CD4-positive, alpha-beta T cell treated with Interleukin-1 beta for 1 hour (primary cell): ENCODE results near the gene SLC26A5.

Source experiments
- DNase-seq, 2 donors: peaks; one replicate each; pipeline ENCODE4 v3.0.0-alpha.2; 2020 to 2022

Gene SLC26A5

DNA sequence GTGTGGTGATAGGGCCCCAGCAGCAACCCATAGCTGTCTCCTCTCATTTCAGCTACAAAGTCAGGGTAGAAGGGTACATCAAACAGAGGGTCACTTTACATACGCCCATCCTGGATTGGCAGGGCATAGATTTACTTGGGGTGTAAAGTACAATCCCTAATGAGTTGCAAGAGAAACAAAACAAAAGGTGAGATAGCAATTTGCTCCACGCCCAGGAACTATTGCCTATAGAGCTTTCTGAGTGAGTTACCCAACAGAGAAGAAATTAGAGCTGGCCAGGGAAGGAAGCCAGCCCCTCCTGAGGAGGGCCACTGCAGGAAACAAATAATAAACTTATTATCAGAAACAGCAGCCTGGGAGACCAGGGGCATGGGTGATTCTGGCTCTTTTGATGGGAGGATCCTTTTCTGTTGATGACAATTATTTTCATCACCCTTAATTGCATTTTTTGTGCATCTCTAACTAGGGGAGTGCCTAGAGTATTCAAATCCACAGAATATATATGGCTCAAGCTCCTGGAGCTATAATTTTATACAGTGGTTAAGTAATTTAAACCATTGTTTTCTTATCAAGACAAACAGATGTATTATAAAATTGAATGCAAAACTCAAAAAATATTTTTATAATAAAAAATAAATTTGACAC is 47.4 kb downstream of the SLC26A5 start:
- no peak for DNase-seq

- no peak for DNase-seq
Observed at GRCh38 chr7:103396471-103396870, 49.5 kb downstream of the SLC26A5 start.

DNA sequence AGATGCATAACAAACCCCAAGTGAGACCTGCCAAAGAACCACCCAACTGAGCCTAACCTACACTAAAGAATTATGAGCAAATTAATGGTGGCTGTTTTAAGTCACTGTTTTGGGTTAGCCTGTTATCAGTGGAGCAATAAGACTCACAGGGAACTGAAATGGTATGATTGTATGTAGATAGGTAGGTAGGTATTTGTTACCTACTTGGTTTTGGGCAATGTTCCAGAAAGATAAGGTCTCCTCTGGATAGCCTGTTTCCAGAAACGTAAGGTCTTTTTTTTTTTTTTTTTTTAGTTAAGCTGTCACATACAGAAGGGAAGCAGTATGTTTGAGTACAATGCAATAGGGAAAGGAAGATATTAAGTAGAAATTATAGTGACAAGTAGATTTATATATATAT is 50.9 kb downstream of the SLC26A5 start:
- DNase-seq: no peak

DNA sequence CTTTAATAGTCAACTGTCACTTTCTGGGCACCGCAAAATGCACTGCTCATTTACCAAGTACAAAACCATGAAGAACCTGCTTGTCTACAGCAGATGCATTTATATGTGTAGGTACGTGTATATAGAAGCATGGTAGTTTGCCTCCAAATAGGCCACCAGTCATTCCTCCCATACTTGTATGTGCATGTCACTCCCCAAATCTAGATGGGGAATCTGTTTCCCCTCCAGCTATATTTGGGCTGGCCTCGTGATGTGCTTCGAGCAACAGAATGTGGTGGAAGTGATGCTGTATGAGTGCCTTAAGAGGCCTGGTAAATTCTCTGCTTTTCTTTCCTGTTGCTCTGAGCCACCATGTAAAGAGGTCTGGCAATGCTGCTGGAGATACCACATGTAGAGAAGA is 51.4 kb downstream of the SLC26A5 start:
- no peak for DNase-seq

GRCh38 chr7:103391976-103392375 is 54.0 kb downstream of the SLC26A5 start:
- DNase-seq: no peak

- DNase-seq: no peak
Observed at GRCh38 chr7:103391150-103391549, 54.9 kb downstream of the SLC26A5 start.

DNA sequence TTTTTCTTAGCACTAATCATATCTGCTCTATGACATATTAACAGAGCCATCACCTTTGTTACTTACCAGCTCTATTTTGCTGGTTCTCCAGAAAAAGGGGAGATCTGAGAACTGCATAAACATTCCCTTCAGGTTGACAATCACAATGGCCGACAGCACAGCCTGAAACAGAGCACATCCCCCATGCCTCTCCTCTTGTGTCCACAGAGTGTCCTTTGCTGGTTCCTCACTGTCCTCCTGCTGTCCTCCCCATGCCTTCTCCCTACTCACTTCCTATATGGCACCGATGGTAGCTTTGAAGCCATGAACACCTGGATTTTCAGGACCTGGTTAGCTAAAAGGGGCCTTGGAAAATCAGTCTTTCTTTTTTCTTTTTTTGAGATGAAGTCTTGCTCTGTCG is 56.7 kb downstream of the SLC26A5 start:
- DNase-seq: no peak

DNA sequence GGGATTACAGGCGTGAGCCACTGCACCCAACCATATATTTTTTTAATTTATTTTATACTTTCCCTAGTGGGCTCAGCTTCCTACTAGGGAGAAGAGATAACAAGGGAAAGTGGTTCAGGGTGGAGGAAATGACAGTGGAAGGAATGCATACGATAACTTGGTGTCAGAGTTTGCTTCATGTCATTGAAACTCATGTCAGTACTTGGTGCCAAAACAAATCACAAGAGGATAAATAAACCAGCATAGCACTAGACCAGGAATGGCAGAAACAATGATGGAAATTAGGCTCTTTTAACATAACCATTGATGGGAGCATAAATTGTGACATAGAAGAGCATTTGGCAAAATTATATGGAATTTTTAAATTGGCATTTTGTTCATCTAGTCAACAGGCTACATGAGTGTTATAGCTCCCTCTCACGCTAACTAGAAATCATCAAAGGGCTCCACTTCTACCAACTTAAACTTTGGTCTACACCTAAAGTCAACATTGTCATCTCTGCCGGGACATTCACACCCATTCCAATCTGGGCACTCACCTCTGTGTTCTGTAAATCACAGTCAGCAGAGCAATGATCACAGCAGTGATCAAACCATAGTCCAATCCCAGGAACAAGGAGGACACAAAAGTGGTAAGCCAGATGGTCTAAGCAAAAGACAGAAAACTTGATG is 57.4 kb downstream of the SLC26A5 start:
- DNase-seq: no peak

DNA sequence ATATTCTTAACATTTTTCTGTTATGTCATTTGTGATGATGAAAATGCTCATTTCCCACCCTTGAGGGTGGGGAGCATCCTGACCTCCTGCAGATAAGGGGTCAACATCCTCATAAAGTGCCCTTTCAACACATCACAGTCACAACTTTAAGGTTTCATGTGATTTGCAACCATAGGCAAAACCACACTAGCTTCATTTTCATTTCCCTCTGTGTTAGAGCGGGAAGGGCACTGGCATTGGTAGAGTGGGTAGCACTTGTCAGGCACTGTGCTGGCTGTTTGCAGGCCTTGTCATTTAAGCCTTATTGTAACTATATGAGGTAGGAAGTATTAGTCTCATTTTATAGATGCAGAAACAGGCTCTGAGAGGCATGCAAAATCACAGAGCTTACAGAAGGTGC is 58.8 kb downstream of the SLC26A5 start:
- no peak for DNase-seq

DNA sequence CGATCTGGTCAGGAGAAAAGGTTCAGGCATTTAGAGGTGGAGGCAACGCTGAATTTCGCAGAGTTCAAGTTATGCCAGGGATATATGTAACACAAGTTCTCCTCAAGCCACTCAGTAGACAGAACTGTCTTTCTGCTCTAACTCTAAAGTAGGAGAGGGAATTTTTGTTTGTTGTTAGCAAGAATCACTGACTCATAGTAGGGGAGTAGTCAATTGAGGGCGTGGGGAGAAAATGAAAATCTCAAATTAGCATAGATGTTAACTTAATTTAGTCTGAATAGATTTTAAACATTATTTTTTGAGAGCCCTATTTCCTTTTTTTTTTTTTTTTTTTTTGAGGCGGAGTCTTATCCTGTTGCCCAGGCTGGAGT is 64.0 kb downstream of the SLC26A5 start:
- DNase-seq: no peak

DNA sequence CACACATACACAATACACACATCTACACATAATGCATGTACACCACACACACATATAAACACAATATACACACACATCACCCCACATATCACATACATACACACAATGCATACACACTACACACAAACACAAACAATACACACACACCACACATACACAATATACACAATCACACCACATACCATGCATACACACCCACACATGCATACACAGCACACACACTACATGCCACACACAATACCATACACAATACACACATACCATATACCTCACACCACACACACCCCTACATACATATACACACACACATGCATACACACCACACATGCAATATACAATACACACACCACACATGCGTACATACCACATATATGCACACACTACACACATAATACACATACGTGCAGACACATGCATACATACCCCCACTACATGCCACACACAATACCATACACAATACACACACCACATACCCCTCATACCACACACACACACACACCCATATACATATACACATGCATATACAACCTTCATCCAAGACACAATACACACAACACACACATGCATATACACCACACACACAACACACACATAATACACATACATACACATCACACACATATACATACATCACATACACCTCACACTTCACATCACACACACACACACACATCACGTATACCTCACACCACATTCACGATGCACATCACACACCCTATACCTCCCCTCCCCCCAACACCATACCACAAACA is 64.6 kb downstream of the SLC26A5 start:
- no peak for DNase-seq

DNA sequence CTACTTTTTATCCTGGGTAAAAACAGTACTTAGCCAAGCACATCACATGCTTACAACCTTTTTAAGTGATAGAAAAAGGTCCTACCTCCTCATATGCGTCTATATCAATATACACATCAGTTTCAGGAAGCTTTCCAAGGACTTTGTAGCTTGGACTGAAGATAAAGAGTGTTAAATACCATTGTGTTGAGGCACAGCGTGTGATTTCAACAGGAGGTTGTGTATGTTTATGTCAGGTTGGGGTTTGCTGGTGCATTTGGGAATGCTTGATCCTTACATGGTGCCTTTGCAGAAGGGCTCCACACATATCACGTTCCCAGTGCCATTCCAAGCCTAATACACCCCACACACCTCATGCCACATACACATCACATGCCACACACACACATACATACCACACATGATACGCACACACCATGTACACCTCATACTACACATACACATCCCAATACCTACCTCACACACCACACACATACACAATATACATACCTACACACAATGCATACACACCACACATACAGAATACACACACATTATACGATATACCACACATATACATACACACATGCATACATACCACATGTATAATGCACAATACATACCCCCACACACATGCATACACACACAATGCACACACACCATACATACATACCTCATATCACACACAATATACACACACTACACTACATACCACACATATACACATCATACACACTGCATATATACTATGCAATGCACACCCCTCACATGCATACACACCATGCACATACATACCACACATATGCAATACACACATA is 65.4 kb downstream of the SLC26A5 start:
- no peak for DNase-seq

GRCh38 chr7:103379270-103379975 is 66.6 kb downstream of the SLC26A5 start:
- DNase-seq: no peak

DNA sequence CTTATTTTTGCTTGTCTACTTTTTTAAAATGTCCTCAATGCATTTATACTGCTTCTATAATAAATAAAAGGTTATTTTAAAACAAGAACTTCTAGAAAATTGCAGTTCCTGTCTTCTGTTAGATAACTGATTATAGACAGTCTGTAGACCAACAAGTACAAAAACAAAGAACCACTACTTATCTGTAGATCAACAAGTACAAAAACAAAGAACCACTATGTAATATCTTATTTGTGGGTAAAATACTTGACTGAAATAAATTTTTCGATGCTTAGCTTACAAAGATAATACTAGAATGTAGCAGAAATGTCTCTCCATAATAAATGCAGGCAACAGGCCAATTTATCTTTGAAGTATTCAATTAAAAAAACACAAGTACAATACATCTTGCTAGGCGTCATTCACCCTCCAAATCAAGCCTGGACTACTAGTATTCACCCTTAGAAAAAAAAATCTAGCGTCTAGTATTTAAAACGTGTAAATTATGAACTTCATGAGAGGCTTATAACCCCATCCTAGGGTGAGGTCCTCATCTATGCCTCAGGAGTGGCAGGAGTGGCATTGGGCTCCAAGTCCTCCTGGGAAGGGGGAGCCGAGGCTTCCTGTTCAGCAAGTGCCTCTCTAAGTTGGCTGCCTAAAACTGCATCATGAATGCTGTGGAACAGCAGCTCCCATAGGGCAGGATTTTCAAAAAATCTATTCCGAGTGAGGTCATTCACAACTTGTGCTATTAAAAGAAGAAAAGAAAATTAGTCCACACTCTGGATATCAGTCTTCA is 72.0 kb downstream of the SLC26A5 start:
- DNase-seq: no peak

DNA sequence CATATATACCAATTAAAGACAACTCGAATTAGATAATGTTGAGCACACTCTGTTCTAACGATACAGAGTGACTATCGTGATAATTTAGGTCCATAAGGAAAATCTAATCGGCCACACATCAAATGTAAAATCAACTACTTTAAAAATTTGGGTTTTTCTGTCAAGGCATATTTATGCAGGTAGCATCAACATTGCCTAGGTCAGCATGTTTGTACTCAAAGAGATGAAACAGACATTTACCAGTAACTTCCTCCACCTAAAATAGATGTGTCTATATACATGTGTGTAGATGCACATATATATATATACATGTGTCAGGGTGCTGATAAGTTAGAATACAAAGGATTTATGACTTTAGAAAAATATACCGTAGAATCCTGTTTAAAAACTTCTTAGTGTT is 76.6 kb downstream of the SLC26A5 start:
- no peak for DNase-seq

DNA sequence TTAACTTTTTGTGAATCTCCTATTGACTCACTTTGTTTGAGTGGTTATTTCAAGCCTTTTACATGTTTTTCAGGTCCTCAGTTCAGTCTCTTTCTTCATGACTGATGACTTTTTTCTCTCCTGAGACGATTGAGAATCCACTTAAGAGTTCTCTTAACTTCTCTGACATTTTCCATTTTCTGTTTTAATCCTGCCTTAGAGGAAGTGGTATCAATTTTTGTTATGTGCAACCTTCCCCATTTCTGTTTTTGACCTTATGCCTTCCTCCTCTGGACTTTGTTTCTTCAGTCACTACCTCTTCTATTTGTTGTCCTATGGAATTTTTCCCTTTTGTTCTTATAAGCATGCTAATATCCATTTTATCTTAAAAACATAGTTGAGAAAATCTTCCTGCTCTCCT is 96.2 kb downstream of the SLC26A5 start:
- no peak for DNase-seq

DNA sequence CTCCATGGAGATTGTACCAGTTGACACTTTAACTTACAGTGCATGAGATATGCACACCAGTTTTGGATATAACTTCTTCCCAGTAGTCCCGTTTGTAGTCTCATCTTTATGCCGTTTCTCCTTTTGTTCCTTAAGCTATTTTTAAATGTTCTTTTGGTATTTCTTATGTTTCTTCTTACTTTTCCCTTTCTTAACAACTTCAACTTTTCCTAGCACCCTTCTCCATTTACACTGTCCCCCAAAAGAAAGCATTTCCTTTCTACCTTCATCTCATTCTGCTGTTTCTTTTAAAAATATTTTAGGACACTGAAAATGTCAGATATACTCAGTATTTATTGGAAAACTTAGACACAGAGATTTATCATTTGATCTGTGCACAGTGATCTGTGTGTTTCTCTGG is 97.0 kb downstream of the SLC26A5 start:
- no peak for DNase-seq

DNA sequence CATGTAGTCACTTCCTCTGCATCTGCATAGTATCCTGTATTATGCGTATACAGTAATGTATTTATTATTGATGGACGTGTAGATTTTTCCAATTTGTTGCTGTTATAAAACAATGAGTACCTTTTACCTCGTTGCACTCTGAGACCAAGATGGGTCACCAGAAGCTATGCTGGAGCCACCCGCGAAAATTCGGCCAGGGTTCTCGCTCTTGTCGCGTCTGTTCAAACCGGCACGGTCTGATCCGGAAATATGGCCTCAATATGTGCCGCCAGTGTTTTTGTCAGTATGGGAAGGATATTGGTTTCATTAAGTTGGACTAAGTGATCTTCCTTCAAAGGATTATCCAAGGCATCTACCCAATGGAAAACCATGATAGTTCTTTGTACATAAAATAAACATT is 97.6 kb downstream of the SLC26A5 start:
- DNase-seq: peak in 1 of 2 donors; percentile 8

GRCh38 chr7:103347507-103348267 is 98.3 kb downstream of the SLC26A5 start, which contains the start of gene PSMC2:
Gene PSMC2, plus strand, starts transcription at chr7:103347643. Its CDS starts 69 bp downstream, at chr7:103347712.
- DNase-seq: peak; percentile 86 to 91

- no peak for DNase-seq
Observed at GRCh38 chr7:103346396-103346795, 99.6 kb downstream of the SLC26A5 start.
